ENCODE measurements around the gene VCAM1. TPM values are rescaled to one million over a fixed set of nuclear protein-coding genes. Genes with fewer than 3 reads are reported as not detected.

VCAM1 gene
- total RNA-seq, 6 experiments from 2014 or later = not detected

GRCh38 chr1:100785470-100786052 lies 66.0 kb downstream of the VCAM1 start:
- H3K27ac Mint-ChIP-seq = no peak overlapping the region
- peak; percentile 2 for DNase-seq
- H3K9me3 Mint-ChIP-seq = no peaks in the 10 kb centered on the region
- H3K4me1 Mint-ChIP-seq (ENCODE audit: low read depth) = peaks cover 7% of the 10 kb centered on the region; the same call in 1 of the 2 replicates
- no peak for TF ChIP-seq CTCF (IDR thresholded peaks at IDR 0.05)
- H3K27me3 Mint-ChIP-seq (ENCODE audit: insufficient read depth) = peaks cover 3% of the 10 kb centered on the region
- H3K4me3 Mint-ChIP-seq = peak overlapping the region; percentile 1; the same call in 1 of the 2 replicates
- no peaks in the 10 kb centered on the region for H3K36me3 Mint-ChIP-seq (ENCODE audit: low read depth)

DNA sequence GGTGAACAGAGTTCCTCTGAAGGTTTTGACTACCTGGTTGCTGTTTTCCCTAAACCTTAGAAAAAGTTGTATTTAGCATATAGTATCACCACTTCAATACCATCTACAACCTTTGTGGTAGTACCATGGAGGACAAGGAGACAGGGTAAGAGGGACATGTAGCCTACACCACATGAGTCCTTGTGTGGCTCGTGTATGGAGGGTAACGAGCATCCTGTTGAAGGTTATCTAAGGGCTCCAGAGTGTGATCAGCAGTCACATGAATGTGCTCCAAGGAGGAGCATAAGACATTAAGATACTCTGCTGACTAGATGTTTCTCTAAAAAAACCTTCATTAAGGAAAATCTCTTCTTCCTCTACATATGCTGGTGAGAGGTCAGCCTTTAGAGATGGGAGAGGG lies 67.3 kb downstream of the VCAM1 start:
- H3K9me3 Mint-ChIP-seq = no peaks in the 10 kb centered on the region
- H3K27me3 Mint-ChIP-seq (ENCODE audit: insufficient read depth) = peaks cover 3% of the 10 kb centered on the region
- TF ChIP-seq CTCF (IDR thresholded peaks at IDR 0.05) = no peak

More for the DNA sequence above, 67.3 kb downstream of the VCAM1 start:
- Mint-ChIP-seq H3K4me1 (ENCODE audit: low read depth) (peaks cover 7% of the 10 kb centered on the region; the same call in 1 of the 2 replicates), H3K4me3 (no peak overlapping the region), H3K27ac (no peak overlapping the region), H3K36me3 (ENCODE audit: low read depth) (no peaks in the 10 kb centered on the region)
- no peak for DNase-seq

Other genes with a start within 250 kb of the VCAM1 start
- not detected for gene GPR88, start 181.6 kb upstream of the VCAM1 start, total RNA-seq (2021; fragmentation: NEBNext Ultra II Directional; extraction: Animal tissue kit (Norgen Biotek cat#: 25700))
- gene EXTL2, start 175.1 kb downstream of the VCAM1 start, total RNA-seq (2021; fragmentation: NEBNext Ultra II Directional; extraction: Animal tissue kit (Norgen Biotek cat#: 25700)) = 10 to 100 TPM; 17.8 to 27.1 (median 23.3) TPM
- gene SLC30A7, start 176.3 kb downstream of the VCAM1 start, total RNA-seq (2021; fragmentation: NEBNext Ultra II Directional; extraction: Animal tissue kit (Norgen Biotek cat#: 25700)) = 10 to 100 TPM; 27.7 to 36.8 (median 34.8) TPM